Endothelial cell of umbilical vein (primary cell): ENCODE data around the gene NPSR1. TPM values are rescaled to one million over a fixed set of nuclear protein-coding genes. Genes with fewer than 3 reads are reported as not detected.

ENCODE experiments used
- BruUV-seq: library from RNA; stranded (reverse); fragments of 400-500 nt; replicated peaks from 2 replicates; lab custom pipeline; 2021; lab: Mats Ljungman, UMichigan
- CTCF ChIA-PET: fragments of 300-600, 350-600 bp; sonication (Branson Sonifier 250); formaldehyde crosslinking; loops from one replicate; lab custom pipeline; 2021; ENCODE audit warnings: antibody characterized with exemption, inconsistent platforms; lab: Charles Lee
- POLR2A ChIA-PET: fragments of 300-600, 350-600 bp; sonication (Branson Sonifier 250); formaldehyde crosslinking; loops from one replicate; lab custom pipeline; 2021; ENCODE audit warnings: antibody characterized with exemption, inconsistent platforms; lab: Charles Lee
- DNase-seq: peaks from one replicate; pipeline ENCODE4 v3.0.0-alpha.2; 2011; ENCODE audit warnings: low read depth, low spot score
- FAIRE-seq: peaks from 2 replicates; lab custom pipeline; 2011; peaks lifted over from hg19 to GRCh38; lab: Jason Lieb, UNC
- H2AFZ ChIP-seq: 2 replicates; pipeline ENCODE4 v1.6.0; 2012; ENCODE audit warnings: low read depth, low read length, control low read depth, inconsistent platforms
- H3K27ac ChIP-seq: 2 replicates; pipeline ENCODE4 v1.5.1; 2011; ENCODE audit warnings: low read depth, mild to moderate bottlenecking, control low read depth, low read length, moderate library complexity; ENCODE audit not compliant: insufficient read depth
- H3K27me3 ChIP-seq, 2 experiments: 2 replicates each; pipeline versions ENCODE4 v1.6.0 to v1.6.1; 2011; ENCODE audit warnings: low read length in 2 of 2, mixed read lengths in 1 of 2; ENCODE audit not compliant: control insufficient read depth in 2 of 2, insufficient read depth in 2 of 2
- H3K36me3 ChIP-seq, 2 experiments: 2 replicates in 1 of 2; 3 replicates in 1 of 2; pipeline ENCODE4 v1.5.1; 2011; ENCODE audit warnings: low read length in 2 of 2, mild to moderate bottlenecking in 1 of 2, moderate library complexity in 1 of 2; ENCODE audit not compliant: control insufficient read depth in 2 of 2, insufficient read depth in 2 of 2; ENCODE audit errors: extremely low read depth in 1 of 2
- H3K4me1 ChIP-seq: 3 replicates; pipeline ENCODE4 v1.5.1; 2011; ENCODE audit warnings: mild to moderate bottlenecking, low read length; ENCODE audit not compliant: control insufficient read depth, insufficient read depth; ENCODE audit errors: extremely low read depth
- H3K4me2 ChIP-seq: 2 replicates; pipeline ENCODE4 v1.6.1; 2011; ENCODE audit warnings: low read length, control low read depth, mixed read lengths; ENCODE audit not compliant: insufficient read depth
- H3K4me3 ChIP-seq, 3 experiments: fragments of 200-600 bp in 1 of 3; sonication (generic), shearing (Covaris generic) in 1 of 3; replicated peaks in 1 of 3; 2 replicates each; pipeline ENCODE4 v1.5.1; 2011 to 2016; ENCODE audit warnings: control low read depth in 3 of 3, low read length in 3 of 3, mild to moderate bottlenecking in 2 of 3, inconsistent platforms in 1 of 3, low read depth in 1 of 3, moderate library complexity in 1 of 3; ENCODE audit not compliant: insufficient read depth in 1 of 3
- H3K79me2 ChIP-seq: 2 replicates; pipeline ENCODE4 v1.6.0; 2012; ENCODE audit warnings: low read length, inconsistent platforms; ENCODE audit not compliant: control insufficient read depth, insufficient read depth
- H3K9ac ChIP-seq: replicated peaks from 2 replicates; pipeline ENCODE3; 2011; ENCODE audit warnings: low read length, control low read depth; ENCODE audit not compliant: insufficient read depth; ENCODE audit errors: extremely low read depth
- H3K9me1 ChIP-seq: replicated peaks from 3 replicates; pipeline ENCODE4 v1.6.0; 2011; ENCODE audit warnings: mild to moderate bottlenecking, low read length; ENCODE audit not compliant: control insufficient read depth, insufficient read depth; ENCODE audit errors: extremely low read depth
- H3K9me3 ChIP-seq: replicated peaks from 2 replicates; pipeline ENCODE4 v1.5.1; 2012; ENCODE audit warnings: low read length, inconsistent platforms; ENCODE audit not compliant: control insufficient read depth, insufficient read depth
- H4K20me1 ChIP-seq: replicated peaks from 2 replicates; pipeline ENCODE3; 2011; ENCODE audit warnings: mild to moderate bottlenecking, low read length; ENCODE audit not compliant: control insufficient read depth, insufficient read depth; ENCODE audit errors: extremely low read depth
- CTCF ChIP-seq, 2 donors: IDR thresholded peaks; 1 replicate in 1 of 2; 2 replicates in 1 of 2; pipeline ENCODE4 v1.5.1; 2011; ENCODE audit warnings: low read length in 2 of 2, mild to moderate bottlenecking in 2 of 2, moderate library complexity in 2 of 2, control low read depth in 1 of 2, inconsistent platforms in 1 of 2, low read depth in 1 of 2; ENCODE audit not compliant: insufficient read depth in 1 of 2; ENCODE audit errors: extremely low read depth in 1 of 2
- EZH2 ChIP-seq: IDR thresholded peaks from 2 replicates; pipeline ENCODE4 v1.6.1; 2012; ENCODE audit warnings: borderline replicate concordance, low read depth, mild to moderate bottlenecking, moderate library complexity, low read length, inconsistent platforms; ENCODE audit not compliant: severe bottlenecking
- FOS ChIP-seq: IDR thresholded peaks from 2 replicates; pipeline ENCODE4 v1.6.1; 2011; ENCODE audit warnings: mild to moderate bottlenecking, low read length, moderate library complexity, borderline replicate concordance; ENCODE audit not compliant: insufficient read depth
- GATA2 ChIP-seq: IDR thresholded peaks from 2 replicates; pipeline ENCODE4 v1.7.0; 2011; ENCODE audit warnings: low read depth, mild to moderate bottlenecking, moderate library complexity, mixed read lengths, low read length; ENCODE audit not compliant: insufficient read length, insufficient read depth
- JUN ChIP-seq: IDR thresholded peaks from 2 replicates; pipeline ENCODE4 v1.6.1; 2011; ENCODE audit warnings: borderline replicate concordance, low read depth; ENCODE audit not compliant: insufficient read length, insufficient read depth
- MAX ChIP-seq: IDR thresholded peaks from 2 replicates; pipeline ENCODE4 v1.6.1; 2011; ENCODE audit not compliant: insufficient read depth, insufficient read length
- MYC ChIP-seq: IDR thresholded peaks from one replicate; pipeline ENCODE4 v1.6.1; 2011; ENCODE audit warnings: mild to moderate bottlenecking, low read depth, low read length
- POLR2A ChIP-seq: IDR thresholded peaks from 2 replicates; pipeline ENCODE4 v1.6.1; 2012; ENCODE audit warnings: low read depth, mild to moderate bottlenecking, control low read depth, low read length
- POLR2AphosphoS5 ChIP-seq: IDR thresholded peaks from 2 replicates; pipeline ENCODE4 v1.6.1; 2012; ENCODE audit warnings: low read depth, mild to moderate bottlenecking, control low read depth, low read length, moderate library complexity; ENCODE audit not compliant: insufficient read depth
- dilution Hi-C: fragments of 300-500 bp; cut with MboI; formaldehyde crosslinking; loops from one replicate; pipeline ENCODE4 v1.15.0; 2019; ENCODE audit warnings: low sequenced_read_pairs; ENCODE audit not compliant: extremely low pct_ligation_motif_present
- intact Hi-C: fragments of 100-400 bp; cut with micrococcal nuclease; formaldehyde crosslinking; loops from one replicate; pipeline ENCODE4 v1.10.0; 2022
- polyA plus RNA-seq, 4 experiments: library from polyadenylated mRNA; depleted of rRNA in 3 of 4; stranded (reverse) in 3 of 4; unstranded in 1 of 4; fragments of >200 nt; gene quantifications; 2 replicates each; pipeline versions ENCODE4 v1.2.1 to v1.2.3, GENCODE V29; 2011 to 2012; ENCODE audit warnings: missing spikeins in 1 of 4
- total RNA-seq: library from RNA; stranded (reverse); gene quantifications from 2 replicates; pipeline ENCODE4 v1.2.3, GENCODE V29; 2021

The NPSR1 gene
- total and polyA plus RNA-seq, 2 donors (not counting 3 experiments of a cell fraction or from before 2014, with no cell fraction given) = not detected

GRCh38 chr7:34723338-34723737 lies 65.3 kb downstream of the NPSR1 start:
- Histone ChIP-seq H2AFZ (no peak overlapping the region), H3K4me2 (no peak overlapping the region), H3K79me2 (no peaks in the 10 kb centered on the region), H3K4me3 (no peak overlapping the region), H3K4me1 (no peaks in the 10 kb centered on the region), H3K36me3 (no peaks in the 10 kb centered on the region), H3K27ac (no peak overlapping the region), H3K27me3 (peaks cover 0 to 2% of the 10 kb centered on the region in 2 experiments), H3K9ac (no peak overlapping the region), H3K9me3 (no peaks in the 10 kb centered on the region), H3K9me1 (no peaks in the 10 kb centered on the region), H4K20me1 (no peaks in the 10 kb centered on the region)
- FAIRE-seq = no peak
- intact Hi-C loops (no loop called here), dilution Hi-C loops (no loop called here)
- POLR2A ChIA-PET = no interaction called here
- no peak for TF ChIP-seq FOS
- TF ChIP-seq GATA2 = no peak
- TF ChIP-seq POLR2A = no peak
- no peak for TF ChIP-seq MAX
- TF ChIP-seq MYC = no peak
- TF ChIP-seq JUN = no peak
- no peak for TF ChIP-seq CTCF (IDR thresholded peaks at IDR 0.05; ENCODE audit: extremely low read depth in 1 of 2, insufficient read depth in 1 of 2, low read depth in 1 of 2, low read length in 2 of 2)
- no peak for TF ChIP-seq POLR2AphosphoS5
- no peak for TF ChIP-seq EZH2
- CTCF ChIA-PET = interaction anchor here (0.6 to 2.1 kb wide), 5 partner anchors 9 to 69 kb away, joined by 3 to 8 read pairs (median 4); no protein-coding TSS in a partner anchor
- no peak for DNase-seq
- no TSS peak for BruUV-seq
